Keratinocyte (primary cell): ENCODE measurements around the gene TOX2. TPM values are rescaled to one million over a fixed set of nuclear protein-coding genes. Genes with fewer than 3 reads are reported as not detected.

Experiments used
- DNase-seq: peaks from one replicate; pipeline ENCODE4 v3.0.0-alpha.2; 2011; ENCODE audit warnings: low read depth, missing footprints, low spot score
- FAIRE-seq: peaks from 2 replicates; lab custom pipeline; 2011; peaks lifted over from hg19 to GRCh38; lab: Jason Lieb, UNC
- H2AFZ ChIP-seq: 2 replicates; pipeline ENCODE4 v1.6.0; 2012; ENCODE audit warnings: low read length, control low read depth, inconsistent platforms; ENCODE audit not compliant: control insufficient read depth
- H3K27ac ChIP-seq: 2 replicates; pipeline ENCODE4 v1.5.1; 2011; ENCODE audit warnings: low read length; ENCODE audit not compliant: control insufficient read depth, insufficient read depth
- H3K27me3 ChIP-seq: 3 replicates; pipeline ENCODE4 v1.6.0; 2011; ENCODE audit warnings: low read length; ENCODE audit not compliant: control insufficient read depth, insufficient read depth; ENCODE audit errors: extremely low read depth
- H3K36me3 ChIP-seq, 2 experiments: 2 replicates in 1 of 2; 3 replicates in 1 of 2; pipeline ENCODE4 v1.5.1; 2011; ENCODE audit warnings: low read length in 2 of 2, mild to moderate bottlenecking in 1 of 2; ENCODE audit not compliant: control insufficient read depth in 2 of 2, insufficient read depth in 2 of 2; ENCODE audit errors: extremely low read depth in 1 of 2
- H3K4me1 ChIP-seq: 3 replicates; pipeline ENCODE4 v1.5.1; 2011; ENCODE audit warnings: low read length; ENCODE audit not compliant: control insufficient read depth, insufficient read depth; ENCODE audit errors: extremely low read depth
- H3K4me2 ChIP-seq: 3 replicates; pipeline ENCODE4 v1.6.0; 2011; ENCODE audit warnings: low read depth, low read length; ENCODE audit not compliant: control insufficient read depth, insufficient read depth; ENCODE audit errors: extremely low read depth
- H3K4me3 ChIP-seq, 3 experiments: fragments of 200-600 bp in 1 of 3; sonication (generic) in 1 of 3; 2 replicates in 2 of 3; 3 replicates in 1 of 3; pipeline ENCODE4 v1.5.1; 2011 to 2016; ENCODE audit warnings: low read length in 3 of 3, mild to moderate bottlenecking in 3 of 3, control low read depth in 2 of 3, inconsistent platforms in 1 of 3, low read depth in 1 of 3, mixed read lengths in 1 of 3, mixed run types in 1 of 3, moderate library complexity in 1 of 3; ENCODE audit not compliant: control insufficient read depth in 2 of 3, insufficient read depth in 2 of 3; ENCODE audit errors: extremely low read depth in 1 of 3
- H3K79me2 ChIP-seq: 2 replicates; pipeline ENCODE4 v1.6.0; 2012; ENCODE audit warnings: low read length; ENCODE audit not compliant: control insufficient read depth, insufficient read depth
- H3K9ac ChIP-seq: 3 replicates; pipeline ENCODE4 v1.6.0; 2011; ENCODE audit warnings: low read length; ENCODE audit not compliant: control insufficient read depth, insufficient read depth; ENCODE audit errors: extremely low read depth
- H3K9me1 ChIP-seq: 3 replicates; pipeline ENCODE4 v1.6.0; 2011; ENCODE audit warnings: low read length; ENCODE audit not compliant: control insufficient read depth, insufficient read depth; ENCODE audit errors: extremely low read depth
- H3K9me3 ChIP-seq: 2 replicates; pipeline ENCODE4 v1.5.1; 2012; ENCODE audit warnings: low read depth, low read length; ENCODE audit not compliant: control insufficient read depth
- H4K20me1 ChIP-seq: 3 replicates; pipeline ENCODE4 v1.6.0; 2011; ENCODE audit warnings: low read length; ENCODE audit not compliant: control insufficient read depth, insufficient read depth; ENCODE audit errors: extremely low read depth
- CTCF ChIP-seq, 3 experiments: IDR thresholded peaks in 1 of 3; conservative IDR thresholded peaks in 1 of 3; optimal IDR thresholded peaks in 1 of 3; 2 replicates in 2 of 3; 3 replicates in 1 of 3; pipeline versions ENCODE3 to v1.5.1; 2011; ENCODE audit warnings: low read length in 3 of 3, mild to moderate bottlenecking in 3 of 3, moderate library complexity in 2 of 3, control low read depth in 1 of 3, inconsistent platforms in 1 of 3; ENCODE audit not compliant: insufficient read depth in 2 of 3; ENCODE audit errors: extremely low read depth in 1 of 3
- EZH2 ChIP-seq: IDR thresholded peaks from one replicate; pipeline ENCODE4 v1.6.1; 2012; ENCODE audit warnings: inconsistent platforms, mild to moderate bottlenecking, low read length, moderate library complexity
- dilution Hi-C: fragments of 300-500 bp; cut with MboI; formaldehyde crosslinking; loops from one replicate; pipeline ENCODE4 v1.7.0; 2020; ENCODE audit warnings: low sequenced_read_pairs; ENCODE audit not compliant: extremely low pct_ligation_motif_present
- polyA plus RNA-seq, 5 experiments: library from polyadenylated mRNA; depleted of rRNA in 3 of 5; stranded (reverse) in 3 of 5; stranded (forward) in 1 of 5; unstranded in 1 of 5; fragments of >200 nt; gene quantifications; 1 replicate in 1 of 5; 2 replicates in 3 of 5; 3 replicates in 1 of 5; pipeline versions ENCODE4 v1.2.1 to v1.2.3, GENCODE V29; 2011 to 2012; ENCODE audit warnings: missing spikeins in 2 of 5, low read depth in 1 of 5, low replicate concordance in 1 of 5

The TOX2 gene
- polyA plus RNA-seq, 1 donor (not counting 4 experiments of a cell fraction or from before 2014, with no cell fraction given): 0.20 TPM

GRCh38 chr20:44083220-44083933, 168.7 kb downstream of the TOX2 start:
- H2AFZ ChIP-seq: no peak overlapping the region
- DNase-seq (no peak), FAIRE-seq (no peak)
- H3K9ac ChIP-seq: no peak overlapping the region
- dilution Hi-C loops: no loop called here
- H3K36me3 ChIP-seq: no peaks in the 10 kb centered on the region
- no peaks in the 10 kb centered on the region for H3K9me1 ChIP-seq
- TF ChIP-seq CTCF (optimal IDR thresholded peaks at IDR 0.05 in 1 of 3, IDR thresholded peaks at IDR 0.05 in 1 of 3, conservative IDR thresholded peaks at IDR 0.05 in 1 of 3; ENCODE audit: extremely low read depth in 1 of 3, insufficient read depth in 2 of 3, low read length in 3 of 3) (no peak), EZH2 (no peak)
- no peaks in the 10 kb centered on the region for H3K79me2 ChIP-seq
- H3K4me2 ChIP-seq: no peak overlapping the region
- H3K4me3 ChIP-seq: no peak overlapping the region
- no peaks in the 10 kb centered on the region for H4K20me1 ChIP-seq
- peaks cover 8% of the 10 kb centered on the region for H3K4me1 ChIP-seq
- no peak overlapping the region for H3K27ac ChIP-seq
- H3K27me3 ChIP-seq: no peaks in the 10 kb centered on the region
- H3K9me3 ChIP-seq: no peaks in the 10 kb centered on the region

- dilution Hi-C loops: no loop called here
- Histone ChIP-seq H3K79me2 (no peaks in the 10 kb centered on the region), H3K4me3 (no peak overlapping the region), H3K9me3 (no peaks in the 10 kb centered on the region), H2AFZ (no peak overlapping the region), H3K36me3 (no peaks in the 10 kb centered on the region), H3K27me3 (no peaks in the 10 kb centered on the region), H3K4me1 (peaks cover 8% of the 10 kb centered on the region), H4K20me1 (no peaks in the 10 kb centered on the region), H3K9me1 (no peaks in the 10 kb centered on the region), H3K27ac (no peak overlapping the region), H3K9ac (no peak overlapping the region), H3K4me2 (no peak overlapping the region)
- TF ChIP-seq EZH2 (no peak), CTCF (optimal IDR thresholded peaks at IDR 0.05 in 1 of 3, IDR thresholded peaks at IDR 0.05 in 1 of 3, conservative IDR thresholded peaks at IDR 0.05 in 1 of 3; ENCODE audit: extremely low read depth in 1 of 3, insufficient read depth in 2 of 3, low read length in 3 of 3) (no peak)
- no peak for FAIRE-seq
- no peak for DNase-seq
Observed at GRCh38 chr20:44084439-44084838, 169.8 kb downstream of the TOX2 start.
